IPS-20b (cell line): Measurements from ENCODE around the gene CLEC2L.
A peak's percentile ranks its signal among the peaks of the same experiment; 100 is the strongest.

Experiments used
- H3K27ac ChIP-seq: one replicate; pipeline ENCODE4 v1.5.1; 2013; ENCODE audit warnings: low read length
- H3K27me3 ChIP-seq: 2 replicates; pipeline ENCODE4 v1.6.1; 2013; ENCODE audit warnings: mild to moderate bottlenecking, low read length, inconsistent platforms; ENCODE audit not compliant: insufficient read depth
- H3K36me3 ChIP-seq: 2 replicates; pipeline ENCODE4 v1.6.1; 2013; ENCODE audit warnings: low read depth, mild to moderate bottlenecking, inconsistent platforms, low read length, moderate library complexity; ENCODE audit not compliant: insufficient read depth
- H3K4me1 ChIP-seq: 2 replicates; pipeline ENCODE4 v1.6.1; 2013; ENCODE audit warnings: mild to moderate bottlenecking, control low read depth, inconsistent platforms, low read length, moderate library complexity; ENCODE audit not compliant: insufficient read depth
- H3K4me3 ChIP-seq: 2 replicates; pipeline ENCODE4 v1.5.1; 2013; ENCODE audit warnings: mild to moderate bottlenecking, low read length, inconsistent platforms
- H3K9ac ChIP-seq: 2 replicates; pipeline ENCODE4 v1.6.1; 2013; ENCODE audit warnings: low read depth, mild to moderate bottlenecking, inconsistent platforms, low read length, moderate library complexity
- H3K9me3 ChIP-seq: 2 replicates; pipeline ENCODE4 v1.6.1; 2013; ENCODE audit warnings: mild to moderate bottlenecking, low read depth, low read length, inconsistent platforms; ENCODE audit not compliant: insufficient read depth

Gene CLEC2L

GRCh38 chr7:139523199-139523941 is at the start of gene CLEC2L:
Gene CLEC2L (plus strand): TSS chr7:139523685. CDS start chr7:139523928, 243 bp downstream.
- Histone ChIP-seq H3K27ac (no peak within 1 kb of the TSS), H3K9me3 (no peaks in the 10 kb centered on the region), H3K4me1 (no peaks in the 10 kb centered on the region), H3K36me3 (no peaks in the 10 kb centered on the region), H3K4me3 (peak within 1 kb of the TSS; percentile 66), H3K27me3 (peaks cover 61% of the 10 kb centered on the region), H3K9ac (no peak within 1 kb of the TSS)

GRCh38 chr7:139476139-139476538 is 47.3 kb upstream of the CLEC2L start:
- Histone ChIP-seq H3K9me3 (no peaks in the 10 kb centered on the region), H3K27me3 (peaks cover 1% of the 10 kb centered on the region; the same call in 1 of the 2 replicates), H3K4me1 (no peaks in the 10 kb centered on the region; the same call in 1 of the 2 replicates)

GRCh38 chr7:139476891-139477290 is 46.6 kb upstream of the CLEC2L start:
- no peaks in the 10 kb centered on the region for H3K9me3 ChIP-seq
- no peaks in the 10 kb centered on the region for H3K4me1 ChIP-seq

More at GRCh38 chr7:139476139-139476538, 47.3 kb upstream of the CLEC2L start:
- Histone ChIP-seq H3K4me3 (no peak overlapping the region), H3K36me3 (peaks cover 15% of the 10 kb centered on the region; the same call in 1 of the 2 replicates), H3K27ac (no peak overlapping the region), H3K9ac (no peak overlapping the region)

GRCh38 chr7:139479620-139480019 is 43.9 kb upstream of the CLEC2L start:
- Histone ChIP-seq H3K27ac (no peak overlapping the region), H3K4me3 (no peak overlapping the region), H3K9me3 (no peaks in the 10 kb centered on the region), H3K27me3 (peaks cover 32% of the 10 kb centered on the region), H3K36me3 (peaks cover 8% of the 10 kb centered on the region; the same call in 1 of the 2 replicates), H3K4me1 (no peaks in the 10 kb centered on the region), H3K9ac (no peak overlapping the region)

More at GRCh38 chr7:139476891-139477290, 46.6 kb upstream of the CLEC2L start:
- Histone ChIP-seq H3K4me3 (no peak overlapping the region), H3K9ac (no peak overlapping the region), H3K36me3 (peaks cover 9% of the 10 kb centered on the region; the same call in 1 of the 2 replicates), H3K27ac (no peak overlapping the region), H3K27me3 (peaks cover 8% of the 10 kb centered on the region)

GRCh38 chr7:139481364-139481763 is 42.1 kb upstream of the CLEC2L start:
- no peaks in the 10 kb centered on the region for H3K9me3 ChIP-seq
- H3K27ac ChIP-seq: no peak overlapping the region
- H3K27me3 ChIP-seq: peaks cover 45% of the 10 kb centered on the region
- no peaks in the 10 kb centered on the region for H3K36me3 ChIP-seq
- no peak overlapping the region for H3K4me3 ChIP-seq
- H3K9ac ChIP-seq: no peak overlapping the region
- no peaks in the 10 kb centered on the region for H3K4me1 ChIP-seq

- no peak overlapping the region for H3K27ac ChIP-seq
- H3K27me3 ChIP-seq: peaks cover 45% of the 10 kb centered on the region
- H3K9ac ChIP-seq: no peak overlapping the region; the same call in 1 of the 2 replicates
- H3K4me3 ChIP-seq: peak overlapping the region; percentile 70; the same call in 1 of the 2 replicates
- H3K9me3 ChIP-seq: no peaks in the 10 kb centered on the region
- no peaks in the 10 kb centered on the region for H3K36me3 ChIP-seq
- no peaks in the 10 kb centered on the region for H3K4me1 ChIP-seq
Observed at GRCh38 chr7:139482122-139482521, 41.4 kb upstream of the CLEC2L start.

DNA sequence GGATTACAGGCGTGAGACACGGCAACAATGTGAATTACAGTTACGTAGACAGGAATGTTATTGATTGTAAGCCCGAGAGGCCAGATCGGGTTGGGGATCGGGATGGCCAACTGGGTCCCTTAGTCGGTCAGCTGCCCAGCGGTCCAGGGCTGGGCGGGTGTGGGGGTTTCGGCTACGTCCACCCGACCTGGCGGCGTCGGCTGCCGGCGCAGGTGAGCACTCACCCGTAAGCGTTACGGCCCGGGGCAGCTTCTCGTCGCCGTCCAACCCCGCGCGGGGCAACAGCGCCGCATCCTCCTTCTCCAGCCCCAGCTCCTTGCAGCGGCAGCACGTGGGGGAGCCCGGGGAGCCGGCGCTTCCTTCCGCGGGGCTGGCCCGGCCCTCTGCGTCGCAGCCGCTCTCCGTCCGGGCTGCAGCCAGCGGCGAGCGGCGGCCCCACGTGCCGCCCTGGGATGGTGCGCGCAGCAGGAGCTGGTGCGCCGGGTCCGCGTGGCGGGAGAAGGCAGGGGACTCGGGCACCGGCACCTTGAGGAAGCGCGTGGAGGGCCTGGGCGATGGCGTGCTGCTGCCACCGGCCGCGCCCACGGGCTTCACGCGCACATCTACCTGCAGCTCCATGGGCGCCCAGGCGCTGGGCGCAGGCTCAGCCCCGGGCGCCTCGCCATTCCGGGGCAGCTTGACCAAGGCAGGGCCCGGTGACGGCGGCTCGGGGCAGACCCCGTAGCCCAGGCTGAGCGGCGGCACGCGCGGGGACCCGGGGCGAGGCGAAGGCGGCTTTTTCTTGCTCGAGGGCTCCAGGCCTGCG is 40.6 kb upstream of the CLEC2L start:
- Histone ChIP-seq H3K4me1 (no peaks in the 10 kb centered on the region), H3K4me3 (peak overlapping the region; percentile 70), H3K9ac (peak overlapping the region; percentile 45), H3K27me3 (peaks cover 45% of the 10 kb centered on the region), H3K9me3 (no peaks in the 10 kb centered on the region), H3K27ac (no peak overlapping the region), H3K36me3 (no peaks in the 10 kb centered on the region)

DNA sequence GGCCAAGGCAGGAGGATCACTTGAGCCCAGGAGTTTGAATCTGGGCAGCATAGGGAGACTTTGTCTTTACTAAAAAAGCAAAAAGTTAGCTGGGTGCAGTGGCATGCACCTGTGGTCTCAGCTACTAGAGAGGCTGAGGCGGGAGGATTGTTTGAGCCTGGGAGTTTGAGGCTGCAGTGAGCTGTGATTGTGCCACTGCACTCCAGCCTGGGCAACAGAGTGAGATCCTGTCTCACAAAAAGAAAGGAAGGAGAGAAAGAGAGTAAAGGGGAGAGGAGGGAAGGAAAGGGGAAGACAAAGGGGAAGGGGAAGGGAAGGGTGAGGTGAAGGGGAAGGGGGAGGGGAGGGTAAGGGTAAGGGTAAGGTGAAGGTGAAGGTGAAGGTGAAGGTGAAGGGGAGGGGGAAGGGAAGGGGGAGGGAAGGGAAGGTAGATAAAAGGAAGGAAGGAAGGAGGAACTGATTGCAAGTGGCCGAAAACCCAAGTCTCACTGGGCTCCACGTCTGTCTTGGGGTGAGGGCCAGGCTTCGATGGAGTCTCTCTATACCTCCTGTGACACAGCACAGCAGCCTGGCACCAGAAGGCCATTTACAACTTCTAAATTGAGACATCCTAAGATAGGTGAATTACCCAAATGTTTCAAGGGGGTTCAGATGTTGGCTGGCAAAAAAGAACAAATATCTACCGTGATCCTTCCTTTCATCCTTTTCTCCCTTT is 36.0 kb upstream of the CLEC2L start:
- H3K27me3 ChIP-seq: peaks cover 31% of the 10 kb centered on the region
- no peak overlapping the region for H3K27ac ChIP-seq
- no peak overlapping the region for H3K9ac ChIP-seq
- no peaks in the 10 kb centered on the region for H3K36me3 ChIP-seq
- H3K9me3 ChIP-seq: no peaks in the 10 kb centered on the region; the same call in 1 of the 2 replicates
- no peaks in the 10 kb centered on the region for H3K4me1 ChIP-seq
- H3K4me3 ChIP-seq: no peak overlapping the region

DNA sequence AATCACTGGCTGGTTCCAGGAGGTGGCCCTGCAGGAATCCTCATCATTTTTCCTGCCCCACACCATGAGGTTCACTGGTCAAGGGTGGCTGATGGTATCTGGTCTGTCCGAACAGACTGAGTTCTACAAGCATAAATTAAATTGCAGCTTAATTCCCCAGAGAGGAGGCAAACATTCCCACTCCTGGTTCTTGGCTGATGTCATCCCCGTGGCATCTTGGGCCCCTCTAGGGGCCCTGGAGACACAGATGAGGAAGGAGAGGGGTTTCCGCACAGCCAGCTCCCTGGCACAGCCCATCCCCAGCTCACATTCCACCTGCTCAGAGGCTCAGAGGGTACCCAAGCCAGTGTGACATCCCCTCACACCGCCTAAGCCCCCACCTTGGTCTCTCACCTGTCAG is 34.7 kb upstream of the CLEC2L start:
- Histone ChIP-seq H3K4me1 (no peaks in the 10 kb centered on the region), H3K36me3 (no peaks in the 10 kb centered on the region), H3K27ac (no peak overlapping the region), H3K4me3 (no peak overlapping the region), H3K9ac (no peak overlapping the region), H3K9me3 (no peaks in the 10 kb centered on the region; the same call in 1 of the 2 replicates), H3K27me3 (peaks cover 20% of the 10 kb centered on the region)

DNA sequence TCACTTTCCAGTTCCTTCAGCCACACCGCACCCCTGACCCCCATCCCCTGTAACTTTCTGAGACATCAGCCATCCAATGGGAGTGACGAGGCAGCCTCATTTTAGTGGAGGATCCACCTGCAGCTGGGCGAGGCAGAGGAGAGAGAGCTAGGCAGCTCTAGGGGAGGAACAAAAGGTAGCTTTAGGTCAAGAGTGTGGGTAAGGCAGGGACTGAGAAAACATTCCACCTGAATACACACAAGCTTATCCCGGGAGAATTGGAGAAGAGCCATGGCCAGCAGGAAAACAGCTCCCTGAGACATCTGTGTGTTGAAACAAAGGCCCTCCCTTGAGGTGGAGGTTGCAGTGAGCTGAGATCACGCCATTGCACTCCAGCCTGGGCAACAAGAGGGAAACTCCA is 33.4 kb upstream of the CLEC2L start:
- H3K9ac ChIP-seq: no peak overlapping the region
- no peaks in the 10 kb centered on the region for H3K4me1 ChIP-seq
- no peaks in the 10 kb centered on the region for H3K36me3 ChIP-seq
- H3K27me3 ChIP-seq: peaks cover 8% of the 10 kb centered on the region
- H3K4me3 ChIP-seq: no peak overlapping the region
- H3K9me3 ChIP-seq: no peaks in the 10 kb centered on the region; the same call in 1 of the 2 replicates
- H3K27ac ChIP-seq: no peak overlapping the region

- no peak overlapping the region for H3K9ac ChIP-seq
Observed at GRCh38 chr7:139492293-139492692, 31.2 kb upstream of the CLEC2L start.

More at GRCh38 chr7:139492293-139492692, 31.2 kb upstream of the CLEC2L start:
- Histone ChIP-seq H3K27ac (no peak overlapping the region), H3K4me3 (no peak overlapping the region), H3K27me3 (no peaks in the 10 kb centered on the region), H3K9me3 (no peaks in the 10 kb centered on the region; the same call in 1 of the 2 replicates), H3K36me3 (no peaks in the 10 kb centered on the region), H3K4me1 (no peaks in the 10 kb centered on the region)
